HCT116 (cell line): Measurements from ENCODE around the gene CHST10. TPM values are rescaled to one million over a fixed set of nuclear protein-coding genes. Genes with fewer than 3 reads are reported as not detected.

Experiments
- ATAC-seq: fragments of 200-7000 bp; cut with Tn5 transposase; 2 replicates; pipeline ENCODE4 v1.9.1; 2020; ENCODE audit warnings: mild to moderate bottlenecking, moderate library complexity
- BruUV-seq: library from RNA; stranded (reverse); fragments of 400-500 nt; replicated peaks from 2 replicates; lab custom pipeline; 2021; lab: Mats Ljungman, UMichigan
- CTCF ChIA-PET: fragments of 300-600 bp; sonication (Branson Sonifier 250); formaldehyde crosslinking; loops from one replicate; lab custom pipeline; 2021; ENCODE audit warnings: antibody characterized with exemption; lab: Charles Lee
- POLR2A ChIA-PET: fragments of 300-600, 350-600 bp; sonication (Branson Sonifier 250); formaldehyde crosslinking; loops from one replicate; lab custom pipeline; 2021; ENCODE audit warnings: antibody characterized with exemption; lab: Charles Lee
- RAD21 ChIA-PET, 2 experiments: fragments of 300-600 bp; sonication (Branson Sonifier 250); formaldehyde crosslinking; loops; one replicate each; lab custom pipeline; 2023; ENCODE audit warnings: low total read pairs in 2 of 2; ENCODE audit not compliant: uncharacterized antibody in 2 of 2, unreplicated experiment in 2 of 2, low non-redundant PET in 1 of 2; lab: Charles Lee
- DNase-seq: peaks from one replicate; pipeline ENCODE4 v3.0.0-alpha.2; 2010; ENCODE audit warnings: low read depth, low spot score
- H2AFZ ChIP-seq: fragments of 200-600 bp; shearing (Covaris generic), sonication (generic); 2 replicates; pipeline ENCODE4 v1.6.1; 2017; ENCODE audit warnings: low read depth, mixed run types, mixed read lengths, antibody characterized with exemption, low read length; ENCODE audit not compliant: poor library complexity, severe bottlenecking
- H3K27ac ChIP-seq: 2 replicates; pipeline ENCODE4 v1.5.1; 2012; ENCODE audit warnings: low read depth, low read length
- H3K27me3 ChIP-seq: fragments of 200-600 bp; sonication (generic); 2 replicates; pipeline ENCODE4 v1.6.1; 2016; ENCODE audit warnings: mixed run types, low read length, mixed read lengths; ENCODE audit not compliant: insufficient read depth
- H3K36me3 ChIP-seq, 2 experiments: fragments of 200-500 bp in 1 of 2; fragments of 200-600 bp in 1 of 2; sonication (Bioruptor generic) in 1 of 2; sonication (generic) in 1 of 2; 2 replicates each; pipeline versions ENCODE4 v1.5.1 to v1.6.1; 2014 to 2016; ENCODE audit warnings: low read length in 2 of 2, inconsistent platforms in 1 of 2, mixed read lengths in 1 of 2, mixed run types in 1 of 2; ENCODE audit not compliant: insufficient read depth in 2 of 2, control insufficient read depth in 1 of 2
- H3K4me1 ChIP-seq, 2 experiments: fragments of 200-600 bp in 1 of 2; sonication (generic) in 1 of 2; 2 replicates each; pipeline versions ENCODE4 v1.5.1 to v1.6.1; 2012 to 2017; ENCODE audit warnings: low read length in 2 of 2, inconsistent platforms in 1 of 2, mild to moderate bottlenecking in 1 of 2, mixed read lengths in 1 of 2, mixed run types in 1 of 2, moderate library complexity in 1 of 2; ENCODE audit not compliant: insufficient read depth in 2 of 2, control insufficient read depth in 1 of 2
- H3K4me2 ChIP-seq: fragments of 200-600 bp; sonication (generic); 2 replicates; pipeline ENCODE4 v1.6.1; 2017; ENCODE audit warnings: mixed run types, low read length, mixed read lengths
- H3K4me3 ChIP-seq, 2 experiments: fragments of 200-600 bp in 1 of 2; sonication (generic) in 1 of 2; replicated peaks in 1 of 2; 2 replicates each; pipeline ENCODE4 v1.5.1; 2011 to 2016; ENCODE audit warnings: low read length in 2 of 2, control low read depth in 1 of 2, low read depth in 1 of 2, mild to moderate bottlenecking in 1 of 2, mixed read lengths in 1 of 2, mixed run types in 1 of 2
- H3K79me2 ChIP-seq: fragments of 200-600 bp; sonication (generic); 2 replicates; pipeline ENCODE4 v1.6.1; 2017; ENCODE audit warnings: mild to moderate bottlenecking, mixed run types, low read length, moderate library complexity, mixed read lengths; ENCODE audit not compliant: insufficient read depth
- H3K9ac ChIP-seq: fragments of 200-600 bp; sonication (generic); 2 replicates; pipeline ENCODE4 v1.6.1; 2016; ENCODE audit warnings: low read length, mixed read lengths
- H3K9me2 ChIP-seq: fragments of 200-600 bp; sonication (generic), shearing (Covaris generic); 2 replicates; pipeline ENCODE4 v1.6.1; 2017; ENCODE audit warnings: mixed run types, mild to moderate bottlenecking, moderate library complexity; ENCODE audit not compliant: insufficient read depth
- H3K9me3 ChIP-seq, 2 experiments: fragments of 200-500 bp in 1 of 2; fragments of 200-600 bp in 1 of 2; sonication (Bioruptor generic) in 1 of 2; sonication (generic) in 1 of 2; 2 replicates each; pipeline ENCODE4 v1.6.1; 2014 to 2017; ENCODE audit warnings: low read length in 2 of 2, mixed read lengths in 2 of 2, inconsistent platforms in 1 of 2, low read depth in 1 of 2, mild to moderate bottlenecking in 1 of 2, mixed run types in 1 of 2, moderate library complexity in 1 of 2; ENCODE audit not compliant: control insufficient read depth in 1 of 2, insufficient read depth in 1 of 2
- H4K20me1 ChIP-seq: fragments of 200-600 bp; sonication (generic), shearing (Covaris generic); 2 replicates; pipeline ENCODE4 v1.6.1; 2017; ENCODE audit warnings: mixed run types, mild to moderate bottlenecking, moderate library complexity; ENCODE audit not compliant: insufficient read depth
- ATF3 ChIP-seq: IDR thresholded peaks from 2 replicates; pipeline ENCODE4 v1.6.1; 2012
- CBX3 ChIP-seq: IDR thresholded peaks from 2 replicates; pipeline ENCODE4 v1.6.1; 2012; ENCODE audit warnings: low read depth
- CEBPB ChIP-seq: IDR thresholded peaks from 2 replicates; pipeline ENCODE4 v1.6.1; 2012; ENCODE audit warnings: low read depth
- CTCF ChIP-seq, 3 experiments: fragments of 200-600 bp in 1 of 3; sonication (generic) in 1 of 3; IDR thresholded peaks in 2 of 3; conservative IDR thresholded peaks in 1 of 3; 2 replicates each; pipeline ENCODE4 v1.5.1; 2012 to 2017; ENCODE audit warnings: low read depth in 2 of 3, low read length in 2 of 3, antibody characterized with exemption in 1 of 3, borderline replicate concordance in 1 of 3, control low read depth in 1 of 3, mild to moderate bottlenecking in 1 of 3, mixed read lengths in 1 of 3, mixed run types in 1 of 3, moderate library complexity in 1 of 3; ENCODE audit not compliant: insufficient read depth in 1 of 3
- MAX ChIP-seq: IDR thresholded peaks from 2 replicates; pipeline ENCODE4 v1.6.1; 2012
- RAD21 ChIP-seq: IDR thresholded peaks from 2 replicates; pipeline ENCODE4 v1.6.1; 2012; ENCODE audit warnings: low read depth, mild to moderate bottlenecking
- REST ChIP-seq: IDR thresholded peaks from 2 replicates; pipeline ENCODE4 v1.6.1; 2012; ENCODE audit warnings: low read depth
- SIN3A ChIP-seq: IDR thresholded peaks from 2 replicates; pipeline ENCODE4 v1.6.1; 2012; ENCODE audit warnings: low read depth
- SP1 ChIP-seq: IDR thresholded peaks from 2 replicates; pipeline ENCODE4 v1.6.1; 2012; ENCODE audit warnings: low read depth
- ZBTB33 ChIP-seq: IDR thresholded peaks from 2 replicates; pipeline ENCODE4 v1.6.1; 2011; ENCODE audit warnings: mild to moderate bottlenecking, low read length, moderate library complexity; ENCODE audit not compliant: insufficient replicate concordance; ENCODE audit errors: extremely low read depth
- ZFX ChIP-seq: fragments of 450-650 bp; IDR thresholded peaks from 2 replicates; pipeline ENCODE4 v1.6.1; 2017
- intact Hi-C: fragments of 100-400 bp; cut with micrococcal nuclease; formaldehyde crosslinking; loops from 2 replicates; pipeline ENCODE4 v1.10.0; 2022
- total RNA-seq: library from RNA; stranded (reverse); gene quantifications from one replicate; pipeline ENCODE4 v1.2.1, GENCODE V29; 2021; ENCODE audit not compliant: unreplicated experiment

CHST10 gene
- total RNA-seq, 1 experiment from 2014 or later, result 0.27 TPM

GRCh38 chr2:100407563-100407962, 9.9 kb downstream of the CHST10 start:
- Histone ChIP-seq H3K79me2 (no peaks in the 10 kb centered on the region), H3K4me1 (no peaks in the 10 kb centered on the region), H2AFZ (no peak overlapping the region), H3K4me3 (no peak overlapping the region), H3K36me3 (no peaks in the 10 kb centered on the region), H4K20me1 (no peaks in the 10 kb centered on the region), H3K9me2 (no peaks in the 10 kb centered on the region), H3K9me3 (no peaks in the 10 kb centered on the region), H3K4me2 (no peak overlapping the region), H3K27me3 (no peaks in the 10 kb centered on the region), H3K9ac (no peak overlapping the region), H3K27ac (no peak overlapping the region)
- BruUV-seq, result no TSS peak
- ChIA-PET RAD21 (no interaction called here), POLR2A (no interaction called here), CTCF (no interaction called here)
- intact Hi-C loops, result no loop called here
- no peak for DNase-seq
- no peak for ATAC-seq
- TF ChIP-seq REST, result no peak
- no peak for TF ChIP-seq SP1
- TF ChIP-seq CEBPB, result no peak
- TF ChIP-seq ATF3, result no peak
- TF ChIP-seq CBX3, result no peak
- no peak for TF ChIP-seq ZBTB33
- TF ChIP-seq ZFX, result no peak
- TF ChIP-seq SIN3A, result no peak
- TF ChIP-seq RAD21, result no peak
- no peak for TF ChIP-seq MAX
- no peak for TF ChIP-seq CTCF (IDR thresholded peaks at IDR 0.05 in 2 of 3, conservative IDR thresholded peaks at IDR 0.05 in 1 of 3; ENCODE audit: borderline replicate concordance in 1 of 3, insufficient read depth in 1 of 3, low read depth in 2 of 3, low read length in 2 of 3)
